IMR-90 (cell line): ENCODE measurements around the gene PTTG1IP2.

Source experiments
- BHLHE40 ChIP-seq: fragments of 150-350 bp; IDR thresholded peaks from 2 replicates; pipeline ENCODE4 v1.6.1; 2016; ENCODE audit warnings: mild to moderate bottlenecking, low read depth, low read length
- CEBPB ChIP-seq: IDR thresholded peaks from 2 replicates; pipeline ENCODE4 v1.6.1; 2012; ENCODE audit warnings: low read depth, low read length, improper control_type of control experiment
- CHD1 ChIP-seq: IDR thresholded peaks from 2 replicates; pipeline ENCODE4 v1.6.1; 2012; ENCODE audit warnings: low read depth, low read length, improper control_type of control experiment
- FOS ChIP-seq: fragments of 150-350 bp; IDR thresholded peaks from 2 replicates; pipeline ENCODE4 v1.6.1; 2016; ENCODE audit warnings: low read depth, low read length
- MAFK ChIP-seq: IDR thresholded peaks from 2 replicates; pipeline ENCODE4 v1.6.1; 2012; ENCODE audit warnings: low read depth, low read length, improper control_type of control experiment
- MXI1 ChIP-seq: IDR thresholded peaks from 2 replicates; pipeline ENCODE4 v1.6.1; 2012; ENCODE audit warnings: low read depth, mild to moderate bottlenecking, low read length, moderate library complexity, borderline replicate concordance
- NFE2L2 ChIP-seq: fragments of 150-350 bp; IDR thresholded peaks from 2 replicates; pipeline ENCODE4 v1.6.1; 2016; ENCODE audit warnings: low read depth, mild to moderate bottlenecking, low read length
- POLR2A ChIP-seq: IDR thresholded peaks from 2 replicates; pipeline ENCODE4 v1.6.1; 2012; ENCODE audit warnings: mild to moderate bottlenecking, low read depth, low read length
- RAD21 ChIP-seq: IDR thresholded peaks from 2 replicates; pipeline ENCODE4 v1.6.1; 2012; ENCODE audit warnings: low read length, improper control_type of control experiment
- RCOR1 ChIP-seq: IDR thresholded peaks from 2 replicates; pipeline ENCODE4 v1.6.1; 2012; ENCODE audit warnings: mild to moderate bottlenecking, low read length, improper control_type of control experiment; ENCODE audit not compliant: insufficient replicate concordance
- SMC3 ChIP-seq: fragments of 150-350 bp; IDR thresholded peaks from 2 replicates; pipeline ENCODE4 v1.6.1; 2016; ENCODE audit warnings: low read depth, mild to moderate bottlenecking, antibody characterized with exemption, low read length, moderate library complexity
- TF ChIP-seq, protein P1 (sequence below): conservative IDR thresholded peaks from 2 replicates; pipeline ENCODE4 v1.5.1; 2012; ENCODE audit warnings: mild to moderate bottlenecking, low read depth, low read length, improper control_type of control experiment
- TF ChIP-seq, protein P2 (sequence below): fragments of 150-350 bp; IDR thresholded peaks from 2 replicates; pipeline ENCODE4 v1.6.1; 2017; ENCODE audit warnings: mild to moderate bottlenecking, antibody characterized with exemption, low read length, low read depth
- TF ChIP-seq, protein P3 (sequence below): fragments of 150-350 bp; IDR thresholded peaks from 2 replicates; pipeline ENCODE4 v1.6.1; 2016; ENCODE audit warnings: low read depth, mild to moderate bottlenecking, low read length, moderate library complexity, borderline replicate concordance

DNA sequence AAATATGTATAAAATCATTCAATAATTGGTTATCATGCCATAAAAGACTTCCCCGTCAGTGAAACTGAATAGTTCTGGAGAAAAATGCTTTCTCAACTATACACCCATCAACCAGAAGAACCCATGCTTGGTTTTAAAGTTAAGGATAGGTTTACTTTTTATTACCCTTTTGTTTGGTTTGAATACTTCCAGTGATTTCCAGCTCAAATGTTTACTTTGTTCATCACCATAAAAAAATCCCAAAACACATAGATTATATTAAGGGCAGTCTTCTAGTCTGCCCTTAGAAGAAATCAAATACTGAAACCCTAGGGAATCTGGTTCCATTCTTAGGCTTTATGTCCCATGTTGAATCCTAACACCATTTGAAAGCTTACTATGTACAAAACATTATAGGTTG, 49.2 kb downstream of the PTTG1IP2 start:
- TF ChIP-seq, protein P1, sequence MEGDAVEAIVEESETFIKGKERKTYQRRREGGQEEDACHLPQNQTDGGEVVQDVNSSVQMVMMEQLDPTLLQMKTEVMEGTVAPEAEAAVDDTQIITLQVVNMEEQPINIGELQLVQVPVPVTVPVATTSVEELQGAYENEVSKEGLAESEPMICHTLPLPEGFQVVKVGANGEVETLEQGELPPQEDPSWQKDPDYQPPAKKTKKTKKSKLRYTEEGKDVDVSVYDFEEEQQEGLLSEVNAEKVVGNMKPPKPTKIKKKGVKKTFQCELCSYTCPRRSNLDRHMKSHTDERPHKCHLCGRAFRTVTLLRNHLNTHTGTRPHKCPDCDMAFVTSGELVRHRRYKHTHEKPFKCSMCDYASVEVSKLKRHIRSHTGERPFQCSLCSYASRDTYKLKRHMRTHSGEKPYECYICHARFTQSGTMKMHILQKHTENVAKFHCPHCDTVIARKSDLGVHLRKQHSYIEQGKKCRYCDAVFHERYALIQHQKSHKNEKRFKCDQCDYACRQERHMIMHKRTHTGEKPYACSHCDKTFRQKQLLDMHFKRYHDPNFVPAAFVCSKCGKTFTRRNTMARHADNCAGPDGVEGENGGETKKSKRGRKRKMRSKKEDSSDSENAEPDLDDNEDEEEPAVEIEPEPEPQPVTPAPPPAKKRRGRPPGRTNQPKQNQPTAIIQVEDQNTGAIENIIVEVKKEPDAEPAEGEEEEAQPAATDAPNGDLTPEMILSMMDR: no peak
- no peak for TF ChIP-seq POLR2A
- TF ChIP-seq NFE2L2: no peak
- no peak for TF ChIP-seq MXI1
- no peak for TF ChIP-seq RCOR1
- TF ChIP-seq, protein P2, sequence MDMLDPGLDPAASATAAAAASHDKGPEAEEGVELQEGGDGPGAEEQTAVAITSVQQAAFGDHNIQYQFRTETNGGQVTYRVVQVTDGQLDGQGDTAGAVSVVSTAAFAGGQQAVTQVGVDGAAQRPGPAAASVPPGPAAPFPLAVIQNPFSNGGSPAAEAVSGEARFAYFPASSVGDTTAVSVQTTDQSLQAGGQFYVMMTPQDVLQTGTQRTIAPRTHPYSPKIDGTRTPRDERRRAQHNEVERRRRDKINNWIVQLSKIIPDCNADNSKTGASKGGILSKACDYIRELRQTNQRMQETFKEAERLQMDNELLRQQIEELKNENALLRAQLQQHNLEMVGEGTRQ: no peak
- TF ChIP-seq CEBPB: no peak
- TF ChIP-seq CHD1: no peak
- TF ChIP-seq RAD21: no peak
- TF ChIP-seq SMC3: no peak
- no peak for TF ChIP-seq MAFK
- TF ChIP-seq, protein P3, sequence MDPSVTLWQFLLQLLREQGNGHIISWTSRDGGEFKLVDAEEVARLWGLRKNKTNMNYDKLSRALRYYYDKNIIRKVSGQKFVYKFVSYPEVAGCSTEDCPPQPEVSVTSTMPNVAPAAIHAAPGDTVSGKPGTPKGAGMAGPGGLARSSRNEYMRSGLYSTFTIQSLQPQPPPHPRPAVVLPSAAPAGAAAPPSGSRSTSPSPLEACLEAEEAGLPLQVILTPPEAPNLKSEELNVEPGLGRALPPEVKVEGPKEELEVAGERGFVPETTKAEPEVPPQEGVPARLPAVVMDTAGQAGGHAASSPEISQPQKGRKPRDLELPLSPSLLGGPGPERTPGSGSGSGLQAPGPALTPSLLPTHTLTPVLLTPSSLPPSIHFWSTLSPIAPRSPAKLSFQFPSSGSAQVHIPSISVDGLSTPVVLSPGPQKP: no peak
- TF ChIP-seq BHLHE40: no peak
- no peak for TF ChIP-seq FOS
